Neural cell (in vitro differentiated cells): Measurements from ENCODE around the gene CRYBB2.

Experiments
- MXI1 ChIP-seq: fragments of 450-650 bp; conservative IDR thresholded peaks from 2 replicates; pipeline ENCODE4 v1.6.1; 2014; ENCODE audit warnings: antibody characterized with exemption, mild to moderate bottlenecking; ENCODE audit not compliant: poor library complexity, severe bottlenecking
- POLR2AphosphoS5 ChIP-seq: IDR thresholded peaks from 2 replicates; pipeline ENCODE4 v1.6.1; 2012
- TF ChIP-seq, protein P1 (sequence below): fragments of 450-650 bp; IDR thresholded peaks from 2 replicates; pipeline ENCODE4 v1.5.1; 2014; ENCODE audit warnings: antibody characterized with exemption, mild to moderate bottlenecking, moderate library complexity; ENCODE audit not compliant: poor library complexity, severe bottlenecking

DNA sequence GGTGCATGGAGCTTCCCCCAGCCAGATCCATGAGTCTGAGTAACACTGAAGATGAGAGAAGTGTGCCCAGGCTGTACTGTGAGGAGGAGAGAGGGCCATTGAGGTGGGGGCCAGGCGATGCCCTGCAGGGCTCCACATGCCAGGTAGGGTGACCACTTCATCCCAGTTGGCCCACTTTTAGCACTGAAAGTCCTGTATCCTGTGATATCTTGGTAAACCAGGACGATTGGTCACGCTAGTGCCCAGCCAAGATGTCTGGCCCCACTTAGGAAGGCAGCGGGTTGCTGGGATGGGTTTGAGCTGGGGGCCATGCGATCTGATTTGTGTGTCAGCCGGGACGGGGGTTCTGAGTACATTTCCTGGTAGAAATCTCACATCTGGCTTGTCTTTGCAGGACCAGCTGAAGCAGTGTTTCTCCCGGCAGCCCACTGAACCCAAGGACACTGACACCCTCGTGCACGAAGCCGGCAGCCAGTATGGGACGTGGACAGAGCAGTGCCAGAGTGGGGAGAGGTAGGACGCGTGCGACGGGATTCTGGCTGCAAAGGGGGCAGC lies 48.9 kb upstream of the CRYBB2 start:
- TF ChIP-seq POLR2AphosphoS5, result no peak
- TF ChIP-seq, protein P1, sequence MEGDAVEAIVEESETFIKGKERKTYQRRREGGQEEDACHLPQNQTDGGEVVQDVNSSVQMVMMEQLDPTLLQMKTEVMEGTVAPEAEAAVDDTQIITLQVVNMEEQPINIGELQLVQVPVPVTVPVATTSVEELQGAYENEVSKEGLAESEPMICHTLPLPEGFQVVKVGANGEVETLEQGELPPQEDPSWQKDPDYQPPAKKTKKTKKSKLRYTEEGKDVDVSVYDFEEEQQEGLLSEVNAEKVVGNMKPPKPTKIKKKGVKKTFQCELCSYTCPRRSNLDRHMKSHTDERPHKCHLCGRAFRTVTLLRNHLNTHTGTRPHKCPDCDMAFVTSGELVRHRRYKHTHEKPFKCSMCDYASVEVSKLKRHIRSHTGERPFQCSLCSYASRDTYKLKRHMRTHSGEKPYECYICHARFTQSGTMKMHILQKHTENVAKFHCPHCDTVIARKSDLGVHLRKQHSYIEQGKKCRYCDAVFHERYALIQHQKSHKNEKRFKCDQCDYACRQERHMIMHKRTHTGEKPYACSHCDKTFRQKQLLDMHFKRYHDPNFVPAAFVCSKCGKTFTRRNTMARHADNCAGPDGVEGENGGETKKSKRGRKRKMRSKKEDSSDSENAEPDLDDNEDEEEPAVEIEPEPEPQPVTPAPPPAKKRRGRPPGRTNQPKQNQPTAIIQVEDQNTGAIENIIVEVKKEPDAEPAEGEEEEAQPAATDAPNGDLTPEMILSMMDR, result no peak
- no peak for TF ChIP-seq MXI1
